HG02759 (cell line): ENCODE measurements around the gene CMIP.
A peak's percentile ranks its signal among the peaks of the same experiment; 100 is the strongest.

Experiments used
- ATAC-seq: cut with Tn5 transposase; IDR thresholded peaks from one replicate; pipeline ENCODE4 v1.9.1; 2021; ENCODE audit warnings: mild to moderate bottlenecking, moderate library complexity; ENCODE audit not compliant: unreplicated experiment

CMIP gene

DNA sequence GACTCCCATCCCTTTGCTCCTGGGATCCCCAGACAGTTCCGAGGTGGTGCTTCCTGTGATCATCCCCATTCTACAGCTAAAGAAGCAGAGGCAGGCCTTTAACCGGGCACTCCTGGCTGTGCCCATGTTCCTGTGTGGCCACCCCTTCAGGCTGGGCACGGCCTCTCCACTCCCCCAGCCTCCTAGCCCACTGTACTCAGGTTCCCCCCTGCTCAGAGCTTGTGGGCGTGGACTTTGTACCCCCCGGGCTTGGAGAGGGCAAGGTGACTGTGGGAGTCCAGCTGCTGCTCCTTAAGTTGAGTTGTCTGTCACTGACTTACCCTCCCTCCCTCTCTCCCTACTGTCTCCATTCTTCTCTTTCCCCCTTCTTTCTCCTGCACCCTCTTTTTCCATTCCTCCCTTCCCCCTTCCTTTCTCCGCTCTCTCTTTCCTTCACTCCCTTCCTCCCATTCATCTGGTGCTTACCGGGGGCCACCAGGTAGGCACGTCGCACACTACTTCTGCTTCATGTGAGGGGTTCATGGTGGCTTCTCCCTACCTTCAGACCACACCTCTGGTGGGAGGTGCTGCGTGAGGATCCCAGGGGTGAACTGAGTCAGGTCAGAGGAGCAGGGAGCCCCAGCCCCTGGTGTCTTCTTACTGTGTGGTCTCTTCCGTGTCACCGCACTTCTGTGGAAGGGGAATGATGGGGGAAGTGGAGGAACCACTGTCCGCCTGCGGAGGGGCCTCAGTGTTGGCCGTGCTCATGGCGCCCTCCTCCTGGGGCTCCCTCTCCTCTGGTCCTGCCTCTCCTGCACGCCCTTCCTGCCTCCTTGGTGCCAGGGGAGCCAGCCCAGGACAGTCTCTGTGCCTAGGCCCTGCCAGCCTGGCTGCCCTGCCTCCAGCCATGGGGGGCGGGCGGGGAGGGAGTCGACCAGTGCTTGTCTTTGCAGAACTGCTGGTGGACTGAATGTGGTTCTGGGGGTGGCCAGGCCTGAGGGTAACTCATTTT lies 29.7 kb downstream of the CMIP start:
- no peak for ATAC-seq

DNA sequence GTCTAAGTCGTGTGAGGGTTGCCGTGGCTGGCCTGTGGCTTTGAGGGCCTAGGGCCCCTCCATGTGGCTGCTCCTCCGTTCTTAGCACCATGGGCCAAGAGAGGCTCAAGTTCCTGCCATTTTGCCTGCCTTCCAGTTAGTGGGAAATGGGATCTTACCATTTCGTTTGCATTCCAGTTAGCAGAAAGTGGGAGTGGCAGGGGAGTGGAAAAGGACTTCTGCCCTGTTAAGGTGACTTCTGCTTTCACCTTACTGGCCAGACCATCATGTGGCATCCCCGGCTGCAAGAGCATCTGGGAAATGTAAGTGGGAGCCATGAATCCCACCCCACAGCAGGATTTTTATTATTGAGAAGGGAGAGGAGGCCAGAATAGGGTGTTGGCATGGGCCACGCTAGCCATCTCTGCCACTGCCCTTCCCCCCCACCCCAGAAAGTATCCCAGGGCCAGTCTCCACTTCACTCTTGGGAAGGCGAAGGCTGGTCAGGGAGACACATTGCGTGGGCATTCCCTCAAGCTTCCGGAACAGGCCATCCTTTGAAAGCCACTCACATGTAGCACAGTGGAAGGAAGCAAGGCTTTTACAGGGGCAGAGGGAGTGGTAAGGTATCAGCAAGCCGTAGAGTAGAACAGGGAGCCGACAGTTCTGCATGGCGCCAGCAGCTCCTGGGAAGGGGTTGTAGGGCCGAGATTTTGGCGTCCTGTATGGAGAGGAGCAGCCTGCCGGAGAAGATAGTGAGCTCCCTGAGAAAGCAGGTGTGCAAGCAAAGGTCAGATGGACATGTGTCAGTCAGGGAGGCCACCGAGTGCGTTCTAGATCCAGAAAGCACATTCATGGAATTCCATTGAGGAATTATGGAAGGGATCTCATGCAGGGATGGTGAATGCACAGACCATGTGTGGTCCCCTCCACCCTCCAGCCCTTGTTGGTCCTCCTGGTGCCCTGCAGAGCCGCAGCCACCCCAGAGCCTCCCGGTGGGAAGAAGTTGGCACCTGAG lies 33.4 kb downstream of the CMIP start:
- no peak for ATAC-seq

DNA sequence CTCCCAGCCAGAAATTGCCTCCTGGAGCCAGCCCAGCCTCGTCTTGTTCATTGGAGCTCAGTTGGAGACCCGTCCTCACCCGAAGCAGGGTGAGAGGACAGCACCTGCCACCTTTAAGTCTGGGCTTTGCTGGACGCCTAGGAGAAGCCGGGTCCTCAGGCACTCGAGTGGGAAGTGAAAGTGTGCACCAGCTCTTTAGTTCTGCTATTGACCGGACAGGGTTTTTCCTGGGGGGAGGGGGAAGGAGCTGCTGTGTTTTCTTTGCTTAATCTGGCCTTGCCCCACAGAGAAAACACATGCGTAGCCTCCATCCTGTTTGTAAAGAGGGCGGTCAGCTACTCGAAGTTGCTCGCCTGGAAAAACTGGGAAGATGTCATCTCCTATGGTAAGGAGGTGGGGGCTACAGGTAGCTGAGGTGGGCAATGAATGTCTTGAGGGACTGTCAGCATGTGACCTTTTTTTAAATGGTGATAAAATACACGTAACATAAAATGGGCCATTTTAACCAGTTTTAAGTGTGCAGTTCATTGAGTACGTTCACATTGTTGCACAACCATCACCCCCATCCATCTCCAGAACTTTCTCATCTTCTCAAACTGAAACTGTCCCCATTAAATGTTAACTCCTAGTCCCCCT lies 34.4 kb downstream of the CMIP start:
- ATAC-seq = peak; percentile 49

DNA sequence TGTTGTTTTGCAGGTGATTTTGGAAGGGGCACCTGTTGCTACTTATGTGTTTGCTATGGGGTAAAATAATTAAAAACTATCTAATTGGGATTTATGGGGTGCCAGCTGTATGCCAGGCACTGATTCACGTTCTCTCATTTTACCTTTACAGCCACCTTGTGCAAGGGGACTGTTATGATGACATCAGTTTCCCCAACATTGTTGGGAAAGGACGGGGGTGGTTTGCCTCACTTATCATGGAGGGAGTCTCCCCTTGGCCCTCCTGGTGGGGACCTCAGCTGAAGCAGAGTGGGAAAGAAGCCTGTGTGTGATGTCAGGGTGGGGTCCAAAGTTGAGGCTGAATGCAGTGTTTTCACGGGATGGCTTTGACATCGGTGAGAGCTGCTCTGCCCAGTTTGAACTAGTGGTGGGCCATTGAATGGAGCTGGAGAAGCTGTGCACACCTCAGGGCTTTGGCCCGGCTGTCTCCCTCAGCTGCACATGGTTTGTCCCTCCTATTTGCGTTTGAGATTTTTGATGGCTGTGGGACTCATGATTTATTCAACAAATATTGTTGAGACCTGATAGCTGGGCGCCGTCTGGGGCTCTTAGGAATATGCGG lies 36.1 kb downstream of the CMIP start:
- ATAC-seq = no peak

GRCh38 chr16:81481207-81481821 lies 36.7 kb downstream of the CMIP start:
- peak; percentile 87 for ATAC-seq

DNA sequence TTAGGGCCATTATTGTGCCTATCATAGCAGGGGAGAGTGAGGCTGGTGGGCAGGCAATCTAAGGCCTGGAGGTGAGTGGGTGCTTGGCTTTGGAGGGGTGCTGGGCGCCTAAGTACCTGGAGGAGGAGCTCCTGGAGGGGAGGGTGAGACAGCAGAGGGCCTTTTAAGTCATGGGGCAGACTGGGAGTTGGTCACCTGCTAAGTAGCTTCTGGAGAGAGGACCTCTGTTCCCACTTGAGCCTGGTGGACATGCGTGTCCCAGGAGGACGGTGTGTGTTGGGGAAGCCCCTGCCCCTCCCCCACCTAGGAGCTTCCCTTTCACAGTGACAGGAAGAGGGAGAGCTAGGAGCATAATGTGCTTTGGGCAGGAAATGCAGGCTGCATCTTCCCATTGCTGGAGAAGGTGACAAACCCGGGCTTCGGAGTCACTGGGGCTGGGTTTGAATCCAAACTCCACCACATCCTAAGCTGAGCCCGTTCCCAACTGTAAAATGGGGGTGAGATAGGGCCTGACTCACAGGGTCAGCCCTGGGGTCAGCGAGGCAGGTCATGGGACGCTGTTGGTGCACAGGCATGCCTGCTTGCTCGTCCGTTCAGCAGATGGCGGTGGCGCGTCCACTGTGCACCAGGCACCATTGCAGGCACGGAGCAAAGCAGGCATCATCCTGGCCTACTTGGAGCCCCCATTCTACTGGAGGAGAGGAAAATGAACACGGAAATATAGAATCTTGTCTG lies 37.9 kb downstream of the CMIP start:
- ATAC-seq = no peak

GRCh38 chr16:81483064-81483969 lies 38.7 kb downstream of the CMIP start:
- no peak for ATAC-seq

- no peak for ATAC-seq
Measured at GRCh38 chr16:81483970-81484595, 39.5 kb downstream of the CMIP start.

DNA sequence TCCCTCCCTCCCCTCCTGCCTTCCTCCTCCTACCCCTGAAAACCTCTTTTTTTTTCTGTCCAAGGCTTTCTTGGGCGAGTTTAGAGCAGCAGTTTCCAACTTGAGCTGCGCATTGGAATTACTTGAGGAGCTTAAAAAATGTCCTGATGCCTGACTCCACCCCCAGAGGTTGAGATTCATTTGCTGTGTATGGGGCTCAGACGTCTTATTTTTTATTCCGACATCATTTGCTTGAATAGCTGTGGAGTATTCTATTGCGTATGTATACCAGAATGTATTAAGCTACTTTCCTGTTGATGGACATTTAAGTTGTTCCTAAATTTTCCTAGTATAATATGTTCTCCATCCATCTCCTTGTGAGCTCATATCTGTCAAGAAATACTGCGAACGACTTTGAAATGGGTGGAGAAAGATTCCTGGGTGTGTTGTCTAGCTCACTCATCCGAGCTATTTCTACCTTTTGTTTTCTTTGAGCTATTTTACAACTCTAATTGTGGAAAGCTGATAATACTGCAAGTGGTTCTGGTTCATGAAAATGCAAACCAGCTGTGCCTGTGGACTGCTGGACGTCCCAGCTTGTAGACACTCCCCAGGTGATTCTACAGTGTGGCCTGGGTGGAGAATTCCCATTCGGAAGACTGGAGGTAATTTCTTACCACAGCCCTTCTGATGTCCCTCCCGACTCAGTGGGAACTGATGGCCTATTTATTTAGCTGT lies 40.5 kb downstream of the CMIP start:
- ATAC-seq = no peak

GRCh38 chr16:81485824-81486539 lies 41.4 kb downstream of the CMIP start:
- no peak for ATAC-seq

DNA sequence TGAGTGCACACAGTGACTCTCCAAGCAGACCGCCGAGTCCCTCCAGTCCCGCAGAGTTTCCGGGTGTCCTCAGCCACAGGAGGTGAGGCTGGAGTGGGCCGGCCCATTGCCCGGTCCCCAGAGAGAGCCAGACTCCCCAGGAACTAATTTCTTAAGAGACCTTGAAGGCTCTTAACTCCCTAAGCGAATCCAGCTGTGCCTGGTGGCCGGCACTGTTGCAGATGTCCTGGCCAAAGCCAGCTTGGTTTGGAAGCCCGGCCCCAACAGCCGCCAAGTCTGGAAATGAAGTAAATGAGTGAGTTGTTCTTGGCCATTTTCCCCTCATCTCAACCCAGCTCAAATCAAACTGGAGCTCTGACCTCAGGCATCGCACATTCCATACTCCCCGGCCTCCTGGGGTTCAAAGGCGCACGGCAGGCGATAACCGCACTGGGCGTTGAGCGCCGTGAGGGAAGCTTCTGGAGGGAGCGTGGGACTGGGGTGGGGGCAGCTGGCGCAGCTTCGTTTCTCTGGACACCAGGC lies 42.0 kb downstream of the CMIP start:
- ATAC-seq = no peak

- ATAC-seq = no peak
Measured at GRCh38 chr16:81487301-81487720, 42.7 kb downstream of the CMIP start.

DNA sequence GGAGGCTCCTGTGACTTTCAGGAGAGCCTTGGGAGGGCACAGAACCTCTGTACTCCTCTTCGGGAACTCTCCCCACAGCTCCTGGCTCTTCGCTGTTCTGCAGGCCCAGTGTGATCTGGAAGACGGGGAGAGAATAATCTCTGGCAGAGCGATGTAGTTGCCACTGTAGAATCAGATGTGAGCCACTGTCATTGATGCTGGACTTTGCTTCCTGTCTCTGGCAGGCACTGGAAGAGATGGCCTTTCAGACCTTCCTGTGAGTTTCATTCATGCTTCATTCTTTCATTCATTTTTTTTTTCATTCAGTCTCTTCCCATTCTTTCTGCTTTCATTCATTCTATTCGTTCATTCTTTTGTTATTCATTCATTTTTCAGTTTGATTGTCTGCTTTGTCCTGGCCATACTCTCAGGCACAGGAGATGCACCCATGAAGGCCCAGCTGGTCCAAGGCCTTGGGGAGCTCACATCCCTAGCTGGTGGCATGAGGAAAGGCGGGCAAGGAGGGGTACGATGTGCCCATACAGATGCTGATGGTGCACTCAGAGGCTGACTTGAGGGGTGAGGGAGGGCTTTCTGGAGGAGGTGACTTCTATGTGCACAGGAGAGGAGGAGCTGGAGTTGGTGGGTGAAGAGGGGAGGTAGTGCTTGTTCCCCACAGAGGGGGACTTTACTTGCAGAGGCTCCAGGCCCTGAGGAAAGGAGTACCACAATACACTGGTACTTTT lies 44.2 kb downstream of the CMIP start:
- ATAC-seq = no peak

GRCh38 chr16:81489547-81490267 lies 45.1 kb downstream of the CMIP start:
- no peak for ATAC-seq

DNA sequence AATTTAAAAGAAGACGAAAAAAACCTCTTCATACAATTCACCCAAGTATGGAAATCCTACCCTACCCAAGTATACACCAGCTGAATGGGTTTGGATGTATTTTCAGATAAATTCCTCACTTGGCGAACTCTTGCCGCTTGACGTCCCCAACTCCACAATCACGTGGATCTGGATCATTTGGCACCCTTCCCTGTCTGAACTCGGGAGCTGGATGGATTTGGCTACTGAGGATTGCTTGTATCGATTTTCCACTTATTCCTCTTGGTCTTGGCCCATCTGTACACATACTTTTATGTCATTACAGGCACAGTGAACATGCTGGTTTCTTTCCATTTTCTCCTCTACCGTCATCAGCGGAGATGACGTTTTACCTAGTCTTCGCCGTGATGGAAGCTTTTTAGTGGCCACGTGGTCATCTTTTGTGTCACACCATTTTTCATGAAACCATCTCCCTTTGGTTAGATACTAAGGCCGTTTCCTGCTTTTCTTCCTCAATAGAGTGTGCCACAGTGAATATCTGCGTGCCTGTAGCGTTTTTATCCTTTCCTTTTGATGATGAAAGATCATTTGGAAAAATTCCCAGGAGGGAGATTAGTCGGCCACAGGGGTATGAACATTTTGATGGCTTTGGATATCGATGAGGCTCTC lies 47.1 kb downstream of the CMIP start:
- ATAC-seq = no peak
